K562 (cell line): ENCODE measurements around the gene CHAD. TPM values are rescaled to one million over a fixed set of nuclear protein-coding genes. Genes with fewer than 3 reads are reported as not detected.

ENCODE experiments used
- BCL6 ChIP-seq: fragments of 250-450 bp; sonication (Bioruptor Pico); IDR thresholded peaks from 2 replicates; pipeline ENCODE4 v1.4.0; 2020
- CGGBP1 ChIP-seq: fragments of 250-450 bp; sonication (Bioruptor Pico); IDR thresholded peaks from 2 replicates; pipeline ENCODE4 v1.9.0; 2021; ENCODE audit warnings: mild to moderate bottlenecking
- EGR1 ChIP-seq: fragments of 450-650 bp; conservative IDR thresholded peaks from 2 replicates; pipeline ENCODE4 v1.6.1; 2017; ENCODE audit warnings: mild to moderate bottlenecking
- POLR2A ChIP-seq: fragments of 450-650 bp; conservative IDR thresholded peaks from 2 replicates; pipeline ENCODE4 v1.6.1; 2016
- SNAPC5 ChIP-seq: fragments of 250-450 bp; sonication (Bioruptor Pico); IDR thresholded peaks from 2 replicates; pipeline ENCODE4 v1.8.0; 2021; ENCODE audit warnings: moderate library complexity, mild to moderate bottlenecking, inconsistent platforms
- USF1 ChIP-seq: sonication (generic); formaldehyde crosslinking; IDR thresholded peaks from 2 replicates; pipeline ENCODE4 v1.9.0; 2022; ENCODE audit warnings: mild to moderate bottlenecking, missing genetic modification reagents
- ZBTB40 ChIP-seq, 2 experiments: fragments of 450-650 bp in 1 of 2; sonication (generic) in 1 of 2; formaldehyde crosslinking in 1 of 2; IDR thresholded peaks; 2 replicates each; pipeline versions ENCODE4 v1.7.1 to v1.9.0; 2016 to 2022; ENCODE audit warnings: inconsistent platforms in 1 of 2, mild to moderate bottlenecking in 1 of 2, missing genetic modification reagents in 1 of 2
- ZNF518B ChIP-seq: fragments of 250-450 bp; sonication (Bioruptor Pico); IDR thresholded peaks from 2 replicates; pipeline ENCODE4 v1.5.0; 2021; ENCODE audit warnings: mild to moderate bottlenecking, moderate library complexity
- ZNF699 ChIP-seq: fragments of 250-450 bp; sonication (Bioruptor Pico); IDR thresholded peaks from 2 replicates; pipeline ENCODE4 v1.8.0; 2021; ENCODE audit warnings: mild to moderate bottlenecking, moderate library complexity; ENCODE audit not compliant: insufficient replicate concordance
- polyA plus RNA-seq, 8 experiments: library from polyadenylated mRNA; depleted of rRNA in 4 of 8; stranded (reverse) in 5 of 8; unstranded in 3 of 8; fragments of >200 nt; fragmentation: Nextera tagmentation in 2 of 8; fragmentation: Illumina TruSeq in 1 of 8; extraction: Ambion mirVana in 2 of 8; extraction: Trizol in 1 of 8; gene quantifications; 2 replicates each; pipeline versions ENCODE4 v1.2.1 to v1.2.3, GENCODE V29; 2011 to 2014; ENCODE audit warnings: inconsistent platforms in 1 of 8, missing spikeins in 1 of 8
- total RNA-seq, 7 experiments: library from RNA; depleted of rRNA in 6 of 7; stranded (reverse); fragments of >200 nt in 6 of 7; fragmentation: Illumina TruSeq in 2 of 7; extraction: Trizol in 2 of 7; gene quantifications; 2 replicates each; pipeline versions ENCODE4 v1.2.1 to v1.2.3, GENCODE V29; 2011 to 2021; ENCODE audit warnings: low replicate concordance in 1 of 7

CHAD gene
- total and polyA plus RNA-seq, 9 of the 15 experiments (the other 6 are each of a cell fraction or from before 2014, with no cell fraction given) = not detected

- TF ChIP-seq ZBTB40 (IDR thresholded peaks at IDR 0.05) (no peak), ZBTB40 (CRISPR knock-in tag; IDR thresholded peaks at IDR 0.05) (no peak), CGGBP1 (CRISPR knock-in tag) (no peak), SNAPC5 (CRISPR knock-in tag) (no peak), POLR2A (no peak), BCL6 (no peak), USF1 (CRISPR knock-in tag) (no peak), EGR1 (no peak), ZNF518B (CRISPR knock-in tag) (no peak), ZNF699 (CRISPR knock-in tag) (no peak)
Measured at GRCh38 chr17:50432125-50432762, 36.4 kb downstream of the CHAD start (continued).
